Measurements from ENCODE around the gene METTL26. TPM values are rescaled to one million over a fixed set of nuclear protein-coding genes. Genes with fewer than 3 reads are reported as not detected.

Gene METTL26
- total RNA-seq, 3 donors from 2014 or later, result 108 to 136 (median 130) TPM

- DNase-seq (ENCODE audit: low spot score in 2 of 2), result no peak
- TF ChIP-seq POLR2AphosphoS5 (IDR thresholded peaks at IDR 0.05), result no peak
- TF ChIP-seq POLR2A (IDR thresholded peaks at IDR 0.05), result no peak
- TF ChIP-seq, protein P1, sequence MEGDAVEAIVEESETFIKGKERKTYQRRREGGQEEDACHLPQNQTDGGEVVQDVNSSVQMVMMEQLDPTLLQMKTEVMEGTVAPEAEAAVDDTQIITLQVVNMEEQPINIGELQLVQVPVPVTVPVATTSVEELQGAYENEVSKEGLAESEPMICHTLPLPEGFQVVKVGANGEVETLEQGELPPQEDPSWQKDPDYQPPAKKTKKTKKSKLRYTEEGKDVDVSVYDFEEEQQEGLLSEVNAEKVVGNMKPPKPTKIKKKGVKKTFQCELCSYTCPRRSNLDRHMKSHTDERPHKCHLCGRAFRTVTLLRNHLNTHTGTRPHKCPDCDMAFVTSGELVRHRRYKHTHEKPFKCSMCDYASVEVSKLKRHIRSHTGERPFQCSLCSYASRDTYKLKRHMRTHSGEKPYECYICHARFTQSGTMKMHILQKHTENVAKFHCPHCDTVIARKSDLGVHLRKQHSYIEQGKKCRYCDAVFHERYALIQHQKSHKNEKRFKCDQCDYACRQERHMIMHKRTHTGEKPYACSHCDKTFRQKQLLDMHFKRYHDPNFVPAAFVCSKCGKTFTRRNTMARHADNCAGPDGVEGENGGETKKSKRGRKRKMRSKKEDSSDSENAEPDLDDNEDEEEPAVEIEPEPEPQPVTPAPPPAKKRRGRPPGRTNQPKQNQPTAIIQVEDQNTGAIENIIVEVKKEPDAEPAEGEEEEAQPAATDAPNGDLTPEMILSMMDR (IDR thresholded peaks at IDR 0.05), result no peak
- Histone ChIP-seq H3K27me3 (no peaks in the 10 kb centered on the region), H3K9me3 (no peaks in the 10 kb centered on the region), H3K36me3 (no peaks in the 10 kb centered on the region), H3K4me1 (peaks cover 8 to 19% of the 10 kb centered on the region in 2 donors), H3K27ac (no peak overlapping the region), H3K4me3 (no peak overlapping the region)
- intact Hi-C loops (cut with DNase I; ENCODE audit: low total_unique reads), result no loop called here
Measured at GRCh38 chr16:631808-632358, 4.2 kb downstream of the METTL26 start.

GRCh38 chr16:630815-631405 lies 5.2 kb downstream of the METTL26 start, which contains the start of gene WFIKKN1:
Gene WFIKKN1 (plus strand): TSS chr16:630985. CDS start chr16:631254, 269 bp downstream.
- H3K4me1 ChIP-seq, result peaks cover 8 to 19% of the 10 kb centered on the region in 2 donors
- intact Hi-C loops (cut with DNase I; ENCODE audit: low total_unique reads), result no loop called here
- no peak for DNase-seq (ENCODE audit: low spot score in 2 of 2)

GRCh38 chr16:630249-630814 lies 5.8 kb downstream of the METTL26 start:
- DNase-seq (ENCODE audit: low spot score in 2 of 2), result no peak
- Histone ChIP-seq H3K27ac (no peak overlapping the region), H3K36me3 (no peaks in the 10 kb centered on the region), H3K9me3 (no peaks in the 10 kb centered on the region), H3K4me3 (no peak overlapping the region), H3K27me3 (no peaks in the 10 kb centered on the region), H3K4me1 (peaks cover 8 to 19% of the 10 kb centered on the region in 2 donors)
- intact Hi-C loops (cut with DNase I; ENCODE audit: low total_unique reads), result no loop called here
- no peak for TF ChIP-seq POLR2A (IDR thresholded peaks at IDR 0.05)
- TF ChIP-seq POLR2AphosphoS5 (IDR thresholded peaks at IDR 0.05), result no peak
- TF ChIP-seq, protein P1 (IDR thresholded peaks at IDR 0.05), result no peak

More at GRCh38 chr16:630815-631405, 5.2 kb downstream of the METTL26 start, which contains the start of gene WFIKKN1:
- Histone ChIP-seq H3K4me3 (no peak within 1 kb of the TSS), H3K9me3 (no peaks in the 10 kb centered on the region), H3K27me3 (no peaks in the 10 kb centered on the region), H3K36me3 (no peaks in the 10 kb centered on the region), H3K27ac (no peak within 1 kb of the TSS)
- TF ChIP-seq POLR2A (IDR thresholded peaks at IDR 0.05) (no peak), POLR2AphosphoS5 (IDR thresholded peaks at IDR 0.05) (no peak)
- TF ChIP-seq, protein P1 (IDR thresholded peaks at IDR 0.05), result no peak

- no peaks in the 10 kb centered on the region for H3K27me3 ChIP-seq
- H3K9me3 ChIP-seq, result no peaks in the 10 kb centered on the region
- no peak for TF ChIP-seq POLR2A (IDR thresholded peaks at IDR 0.05)
- TF ChIP-seq, protein P1 (IDR thresholded peaks at IDR 0.05), result no peak
- no peak for TF ChIP-seq POLR2AphosphoS5 (IDR thresholded peaks at IDR 0.05)
- DNase-seq (ENCODE audit: low spot score in 2 of 2), result no peak
- H3K4me1 ChIP-seq, result peaks cover 8 to 16% of the 10 kb centered on the region in 2 donors
- no peak overlapping the region for H3K4me3 ChIP-seq
- peak overlapping the region in 1 of 2 donors; percentile 7 for H3K27ac ChIP-seq
- intact Hi-C loops (cut with DNase I; ENCODE audit: low total_unique reads), result no loop called here
- H3K36me3 ChIP-seq, result no peaks in the 10 kb centered on the region
Measured at GRCh38 chr16:629833-630248, 6.3 kb downstream of the METTL26 start.

Measured in breast epithelium (tissue), 4 donors.